Prostate gland (tissue), 2 donors: ENCODE measurements around the gene PIGV. TPM values are rescaled to one million over a fixed set of nuclear protein-coding genes. Genes with fewer than 3 reads are reported as not detected.

ENCODE experiments used
- DNase-seq: peaks from one replicate; pipeline ENCODE4 v3.0.0-alpha.2; 2019; ENCODE audit warnings: low spot score
- H3K27ac ChIP-seq, 2 donors: fragments of 200-600 bp; sonication (generic); 2 replicates each; pipeline ENCODE4 v1.5.1; 2017 to 2019
- H3K27me3 ChIP-seq: fragments of 200-600 bp; sonication (generic); replicated peaks from 2 replicates; pipeline ENCODE4 v1.5.1; 2019; ENCODE audit not compliant: insufficient read depth
- H3K36me3 ChIP-seq, 2 donors: fragments of 200-600 bp; sonication (generic); 1 replicate in 1 of 2; 2 replicates in 1 of 2; pipeline versions ENCODE4 v1.5.1 to v1.8.1; 2017 to 2019
- H3K4me1 ChIP-seq: fragments of 200-600 bp; sonication (generic); replicated peaks from 2 replicates; pipeline ENCODE4 v1.5.1; 2019
- H3K4me3 ChIP-seq, 2 donors: fragments of 200-600 bp; sonication (generic); 2 replicates each; pipeline ENCODE4 v1.5.1; 2017 to 2019
- H3K9me3 ChIP-seq: fragments of 200-600 bp; sonication (generic); 2 replicates; pipeline ENCODE4 v1.5.1; 2017
- POLR2A ChIP-seq: fragments of 450-650 bp; IDR thresholded peaks from one replicate; pipeline ENCODE4 v1.6.1; 2016; ENCODE audit warnings: antibody characterized with exemption, mild to moderate bottlenecking
- POLR2AphosphoS5 ChIP-seq: sonication (generic); formaldehyde crosslinking; IDR thresholded peaks from one replicate; pipeline ENCODE4 v1.6.1; 2017; ENCODE audit warnings: antibody characterized with exemption
- WGBS: methylation state at CpG from one replicate; pipeline ENCODE4 v1.1.5; 2018; 5-methylcytosine and 5-hydroxymethylcytosine counted together
- intact Hi-C: fragments of 100-400 bp; cut with DNase I; formaldehyde crosslinking; loops from one replicate; pipeline ENCODE4 v1.14.2; 2022
- total RNA-seq, 2 donors: library from RNA; depleted of rRNA; stranded (reverse); fragments of >200 nt; gene quantifications; one replicate each; pipeline ENCODE4 v1.1.0, GENCODE V29; 2016
- TF ChIP-seq, protein P1 (sequence below), 4 experiments: fragments of 200-600 bp in 2 of 4; fragments of 450-650 bp in 2 of 4; sonication (generic) in 2 of 4; IDR thresholded peaks; 1 replicate in 3 of 4; 2 replicates in 1 of 4; pipeline ENCODE4 v1.5.1; 2016 to 2019; ENCODE audit warnings: antibody characterized with exemption in 4 of 4, mild to moderate bottlenecking in 2 of 4, moderate library complexity in 2 of 4

PIGV gene
- total RNA-seq, 2 donors from 2014 or later, result 26.4 to 32.4 TPM

- DNase-seq, result no peak
- H3K36me3 ChIP-seq, result peaks cover 0 to 6% of the 10 kb centered on the region in 2 donors
- TF ChIP-seq, protein P1, sequence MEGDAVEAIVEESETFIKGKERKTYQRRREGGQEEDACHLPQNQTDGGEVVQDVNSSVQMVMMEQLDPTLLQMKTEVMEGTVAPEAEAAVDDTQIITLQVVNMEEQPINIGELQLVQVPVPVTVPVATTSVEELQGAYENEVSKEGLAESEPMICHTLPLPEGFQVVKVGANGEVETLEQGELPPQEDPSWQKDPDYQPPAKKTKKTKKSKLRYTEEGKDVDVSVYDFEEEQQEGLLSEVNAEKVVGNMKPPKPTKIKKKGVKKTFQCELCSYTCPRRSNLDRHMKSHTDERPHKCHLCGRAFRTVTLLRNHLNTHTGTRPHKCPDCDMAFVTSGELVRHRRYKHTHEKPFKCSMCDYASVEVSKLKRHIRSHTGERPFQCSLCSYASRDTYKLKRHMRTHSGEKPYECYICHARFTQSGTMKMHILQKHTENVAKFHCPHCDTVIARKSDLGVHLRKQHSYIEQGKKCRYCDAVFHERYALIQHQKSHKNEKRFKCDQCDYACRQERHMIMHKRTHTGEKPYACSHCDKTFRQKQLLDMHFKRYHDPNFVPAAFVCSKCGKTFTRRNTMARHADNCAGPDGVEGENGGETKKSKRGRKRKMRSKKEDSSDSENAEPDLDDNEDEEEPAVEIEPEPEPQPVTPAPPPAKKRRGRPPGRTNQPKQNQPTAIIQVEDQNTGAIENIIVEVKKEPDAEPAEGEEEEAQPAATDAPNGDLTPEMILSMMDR (IDR thresholded peaks at IDR 0.05), result no peak
- TF ChIP-seq POLR2AphosphoS5, result no peak
- no peak for TF ChIP-seq POLR2A
- H3K27me3 ChIP-seq, result no peaks in the 10 kb centered on the region
- 66% methylated on average over 6 of the region's 6 CpGs for WGBS
- H3K4me3 ChIP-seq, result no peak overlapping the region
- no peaks in the 10 kb centered on the region for H3K9me3 ChIP-seq
- H3K27ac ChIP-seq, result no peak overlapping the region
- intact Hi-C loops, result no loop called here
- H3K4me1 ChIP-seq, result peaks cover 18% of the 10 kb centered on the region
Measured at GRCh38 chr1:26829184-26829911, 41.6 kb downstream of the PIGV start.

GRCh38 chr1:26831059-26831458, 43.3 kb downstream of the PIGV start:
- TF ChIP-seq POLR2AphosphoS5 (no peak), POLR2A (no peak)
- TF ChIP-seq, protein P1 (IDR thresholded peaks at IDR 0.05), result no peak
- H3K27me3 ChIP-seq, result no peaks in the 10 kb centered on the region
- H3K4me3 ChIP-seq, result no peak overlapping the region
- intact Hi-C loops, result no loop called here
- H3K9me3 ChIP-seq, result no peaks in the 10 kb centered on the region
- WGBS, result 85% methylated on average over 3 of the region's 3 CpGs
- no peak overlapping the region for H3K27ac ChIP-seq
- peaks cover 0 to 6% of the 10 kb centered on the region in 2 donors for H3K36me3 ChIP-seq
- no peak for DNase-seq
- H3K4me1 ChIP-seq, result peaks cover 12% of the 10 kb centered on the region

DNA sequence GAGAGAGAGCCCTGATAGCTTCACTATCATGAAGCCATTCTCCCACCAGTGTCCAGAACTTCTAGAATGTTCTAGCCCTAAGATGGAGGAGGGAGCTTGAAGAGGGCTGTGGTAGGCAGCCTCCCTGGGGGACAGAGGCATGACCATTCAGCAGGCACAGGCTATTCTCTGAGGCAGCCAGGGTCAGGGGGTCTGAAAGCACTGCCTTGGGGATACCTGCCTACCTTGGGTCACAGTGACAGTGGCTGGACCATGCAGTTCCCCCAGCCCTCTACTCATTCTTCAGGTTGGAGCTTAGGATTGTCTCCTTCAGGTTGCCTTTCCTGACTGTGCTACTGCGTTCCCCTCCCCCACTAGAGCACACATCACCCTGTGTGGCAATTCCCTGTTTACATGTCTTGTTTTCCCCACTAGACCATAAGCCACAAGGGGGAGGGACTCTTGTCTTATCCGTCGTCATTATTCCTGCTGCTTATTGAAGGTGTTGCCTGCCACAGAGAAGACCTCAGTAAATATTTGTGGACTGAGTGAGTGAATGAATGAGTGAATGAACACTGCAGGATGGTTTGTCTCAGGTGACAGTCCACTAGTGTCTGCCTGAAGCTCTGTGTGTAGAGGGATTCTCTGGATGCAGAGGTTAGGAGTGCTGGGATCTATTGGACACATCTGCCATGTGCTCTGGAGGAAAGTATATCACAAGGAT, 43.9 kb downstream of the PIGV start:
- peak overlapping the region in 1 of 2 donors; percentile 35 for H3K27ac ChIP-seq
- no peaks in the 10 kb centered on the region for H3K9me3 ChIP-seq
- H3K36me3 ChIP-seq, result peaks cover 0 to 6% of the 10 kb centered on the region in 2 donors
- TF ChIP-seq POLR2AphosphoS5 (peak; percentile 54), POLR2A (no peak)
- TF ChIP-seq, protein P1 (IDR thresholded peaks at IDR 0.05), result no peak
- WGBS, result 45% methylated on average over 3 of the region's 3 CpGs
- H3K4me3 ChIP-seq, result no peak overlapping the region
- DNase-seq, result no peak
- intact Hi-C loops, result no loop called here
- no peaks in the 10 kb centered on the region for H3K27me3 ChIP-seq
- peaks cover 12% of the 10 kb centered on the region for H3K4me1 ChIP-seq

GRCh38 chr1:26832249-26832960, 44.7 kb downstream of the PIGV start:
- TF ChIP-seq, protein P1 (IDR thresholded peaks at IDR 0.05), result no peak
- TF ChIP-seq POLR2A (no peak), POLR2AphosphoS5 (no peak)
- intact Hi-C loops, result no loop called here
- H3K4me3 ChIP-seq, result no peak overlapping the region
- no peak for DNase-seq
- H3K27ac ChIP-seq, result no peak overlapping the region
- H3K36me3 ChIP-seq, result peaks cover 0 to 6% of the 10 kb centered on the region in 2 donors
- H3K27me3 ChIP-seq, result no peaks in the 10 kb centered on the region
- WGBS, result 83% methylated on average over 16 of the region's 16 CpGs
- peaks cover 12% of the 10 kb centered on the region for H3K4me1 ChIP-seq
- H3K9me3 ChIP-seq, result no peaks in the 10 kb centered on the region
